IMR-90 (cell line): ENCODE results near the gene KRT39. TPM values are rescaled to one million over a fixed set of nuclear protein-coding genes. Genes with fewer than 3 reads are reported as not detected.

ENCODE experiments used
- ATAC-seq: fragments of 200-7000 bp; cut with Tn5 transposase; 2 replicates; pipeline ENCODE4 v1.9.1; 2020; ENCODE audit warnings: low read depth, mild to moderate bottlenecking, moderate library complexity
- BruUV-seq: library from RNA; stranded (reverse); fragments of 400-500 nt; replicated peaks from 2 replicates; lab custom pipeline; 2021; lab: Mats Ljungman, UMichigan
- CTCF ChIA-PET: fragments of 300-600 bp; formaldehyde crosslinking; extraction: SDS; loops from one replicate; lab custom pipeline; 2021; ENCODE audit warnings: antibody characterized with exemption; lab: Yijun Ruan, JAX
- POLR2A ChIA-PET: fragments of 300-600 bp; sonication (Branson Sonifier 250); formaldehyde crosslinking; loops from one replicate; lab custom pipeline; 2022; ENCODE audit warnings: antibody characterized with exemption; ENCODE audit not compliant: unreplicated experiment; lab: Charles Lee
- DNase-seq: peaks from one replicate; pipeline ENCODE4 v3.0.0; 2013
- H2AFZ ChIP-seq: replicated peaks from 2 replicates; pipeline ENCODE3; 2013; ENCODE audit warnings: low read length, mild to moderate bottlenecking; ENCODE audit not compliant: poor library complexity
- H2AK5ac ChIP-seq: 2 replicates; pipeline ENCODE4 v1.6.1; 2013; ENCODE audit warnings: low read depth, low read length, inconsistent platforms
- H2AK9ac ChIP-seq: replicated peaks from 2 replicates; pipeline ENCODE3; 2013; ENCODE audit warnings: mild to moderate bottlenecking, low read depth, low read length, moderate library complexity; ENCODE audit not compliant: poor library complexity
- H2BK120ac ChIP-seq: 2 replicates; pipeline ENCODE4 v1.6.1; 2013; ENCODE audit warnings: low read depth, low read length, inconsistent platforms
- H2BK15ac ChIP-seq: 3 replicates; pipeline ENCODE4 v1.6.1; 2013; ENCODE audit warnings: low read depth, low read length, inconsistent platforms
- H2BK20ac ChIP-seq: 2 replicates; pipeline ENCODE4 v1.6.1; 2013; ENCODE audit warnings: low read depth, mild to moderate bottlenecking, inconsistent platforms, low read length, moderate library complexity
- H2BK5ac ChIP-seq: 2 replicates; pipeline ENCODE4 v1.6.1; 2013; ENCODE audit warnings: mild to moderate bottlenecking, low read depth, low read length, inconsistent platforms; ENCODE audit not compliant: poor library complexity, severe bottlenecking
- H3K14ac ChIP-seq: replicated peaks from 2 replicates; pipeline ENCODE4 v1.6.1; 2013; ENCODE audit warnings: low read depth, low read length, inconsistent platforms
- H3K18ac ChIP-seq: 2 replicates; pipeline ENCODE4 v1.6.1; 2013; ENCODE audit warnings: low read depth, low read length, control low read depth
- H3K23ac ChIP-seq: 2 replicates; pipeline ENCODE4 v1.6.1; 2013; ENCODE audit warnings: low read depth, low read length, inconsistent platforms
- H3K27ac ChIP-seq: 2 replicates; pipeline ENCODE4 v1.5.1; 2013; ENCODE audit warnings: mild to moderate bottlenecking, control low read depth, low read length; ENCODE audit not compliant: insufficient read depth
- H3K27me3 ChIP-seq: 2 replicates; pipeline ENCODE4 v1.6.1; 2013; ENCODE audit warnings: low read length; ENCODE audit not compliant: control insufficient read depth, insufficient read depth
- H3K36me3 ChIP-seq: 2 replicates; pipeline ENCODE4 v1.6.1; 2013; ENCODE audit warnings: low read length, mixed read lengths; ENCODE audit not compliant: control insufficient read depth, insufficient read depth
- H3K4ac ChIP-seq: 2 replicates; pipeline ENCODE4 v1.6.1; 2013; ENCODE audit warnings: low read depth, low read length, inconsistent platforms
- H3K4me1 ChIP-seq: 2 replicates; pipeline ENCODE4 v1.6.1; 2013; ENCODE audit warnings: low read length, mixed read lengths; ENCODE audit not compliant: control insufficient read depth, insufficient read depth
- H3K4me2 ChIP-seq: 2 replicates; pipeline ENCODE4 v1.6.1; 2013; ENCODE audit warnings: low read depth, mild to moderate bottlenecking, control low read depth, low read length, moderate library complexity
- H3K4me3 ChIP-seq: 2 replicates; pipeline ENCODE4 v1.5.1; 2013; ENCODE audit warnings: low read depth, mild to moderate bottlenecking, control low read depth, low read length, moderate library complexity; ENCODE audit not compliant: insufficient read depth
- H3K56ac ChIP-seq: 2 replicates; pipeline ENCODE4 v1.6.1; 2013; ENCODE audit warnings: low read length, inconsistent platforms; ENCODE audit not compliant: insufficient read depth; ENCODE audit errors: extremely low read depth
- H3K79me1 ChIP-seq, 2 experiments: 2 replicates each; pipeline ENCODE4 v1.6.1; 2013; ENCODE audit warnings: low read length in 2 of 2, inconsistent platforms in 1 of 2, low read depth in 1 of 2
- H3K9ac ChIP-seq: 2 replicates; pipeline ENCODE4 v1.6.1; 2013; ENCODE audit warnings: low read depth, low read length, control low read depth
- H3K9me1 ChIP-seq: 2 replicates; pipeline ENCODE4 v1.6.1; 2013; ENCODE audit warnings: low read length, inconsistent platforms; ENCODE audit not compliant: insufficient read depth
- H3K9me3 ChIP-seq: 2 replicates; pipeline ENCODE4 v1.6.1; 2013; ENCODE audit warnings: low read length; ENCODE audit not compliant: control insufficient read depth, insufficient read depth
- H4K20me1 ChIP-seq: 2 replicates; pipeline ENCODE4 v1.6.1; 2013; ENCODE audit warnings: low read length, inconsistent platforms; ENCODE audit not compliant: insufficient read depth
- H4K5ac ChIP-seq: 2 replicates; pipeline ENCODE4 v1.6.1; 2013; ENCODE audit warnings: mild to moderate bottlenecking, low read depth, low read length, control low read depth
- H4K8ac ChIP-seq, 2 experiments: 2 replicates each; pipeline ENCODE4 v1.6.1; 2013; ENCODE audit warnings: low read depth in 2 of 2, low read length in 2 of 2, control low read depth in 1 of 2, inconsistent platforms in 1 of 2
- H4K91ac ChIP-seq: 2 replicates; pipeline ENCODE4 v1.6.1; 2013; ENCODE audit warnings: low read depth, low read length, inconsistent platforms; ENCODE audit not compliant: insufficient read depth
- BHLHE40 ChIP-seq: fragments of 150-350 bp; IDR thresholded peaks from 2 replicates; pipeline ENCODE4 v1.6.1; 2016; ENCODE audit warnings: mild to moderate bottlenecking, low read depth, low read length
- CEBPB ChIP-seq: IDR thresholded peaks from 2 replicates; pipeline ENCODE4 v1.6.1; 2012; ENCODE audit warnings: low read depth, low read length, improper control_type of control experiment
- CHD1 ChIP-seq: IDR thresholded peaks from 2 replicates; pipeline ENCODE4 v1.6.1; 2012; ENCODE audit warnings: low read depth, low read length, improper control_type of control experiment
- FOS ChIP-seq: fragments of 150-350 bp; IDR thresholded peaks from 2 replicates; pipeline ENCODE4 v1.6.1; 2016; ENCODE audit warnings: low read depth, low read length
- MAZ ChIP-seq: IDR thresholded peaks from 2 replicates; pipeline ENCODE4 v1.6.1; 2012; ENCODE audit warnings: low read depth, mild to moderate bottlenecking, low read length, improper control_type of control experiment, moderate library complexity, borderline replicate concordance
- MXI1 ChIP-seq: IDR thresholded peaks from 2 replicates; pipeline ENCODE4 v1.6.1; 2012; ENCODE audit warnings: low read depth, mild to moderate bottlenecking, low read length, moderate library complexity, borderline replicate concordance
- NFE2L2 ChIP-seq: fragments of 150-350 bp; IDR thresholded peaks from 2 replicates; pipeline ENCODE4 v1.6.1; 2016; ENCODE audit warnings: low read depth, mild to moderate bottlenecking, low read length
- POLR2A ChIP-seq: IDR thresholded peaks from 2 replicates; pipeline ENCODE4 v1.6.1; 2012; ENCODE audit warnings: mild to moderate bottlenecking, low read depth, low read length
- RAD21 ChIP-seq: IDR thresholded peaks from 2 replicates; pipeline ENCODE4 v1.6.1; 2012; ENCODE audit warnings: low read length, improper control_type of control experiment
- RCOR1 ChIP-seq: IDR thresholded peaks from 2 replicates; pipeline ENCODE4 v1.6.1; 2012; ENCODE audit warnings: mild to moderate bottlenecking, low read length, improper control_type of control experiment; ENCODE audit not compliant: insufficient replicate concordance
- RFX5 ChIP-seq: IDR thresholded peaks from 2 replicates; pipeline ENCODE4 v1.8.0; 2012; ENCODE audit warnings: low read depth, mild to moderate bottlenecking, low read length, moderate library complexity
- SMC3 ChIP-seq: fragments of 150-350 bp; IDR thresholded peaks from 2 replicates; pipeline ENCODE4 v1.6.1; 2016; ENCODE audit warnings: low read depth, mild to moderate bottlenecking, antibody characterized with exemption, low read length, moderate library complexity
- USF2 ChIP-seq: fragments of 150-350 bp; IDR thresholded peaks from 2 replicates; pipeline ENCODE4 v1.6.1; 2017; ENCODE audit warnings: mild to moderate bottlenecking, antibody characterized with exemption, low read length, low read depth
- WGBS, 2 experiments: methylation state at CpG; one replicate each; pipeline versions ENCODE4 v1.1.5 to v1.1.7; 2013; ENCODE audit warnings: missing lambda C conversion rate in 2 of 2; ENCODE audit not compliant: insufficient read length in 1 of 2; ENCODE audit errors: extremely low coverage in 2 of 2; 5-methylcytosine and 5-hydroxymethylcytosine counted together
- dilution Hi-C: fragments of 300-500 bp; cut with HindIII; formaldehyde crosslinking; loops from one replicate; pipeline ENCODE4 v1.14.3; 2018; ENCODE audit warnings: low sequenced_read_pairs; ENCODE audit not compliant: unreplicated experiment
- in situ Hi-C: fragments of 300-500 bp; cut with MboI; formaldehyde crosslinking; loops from 3 replicates; pipeline ENCODE4 v1.14.3; 2019; ENCODE audit warnings: low sequenced_read_pairs, inconsistent platforms, mixed read lengths
- intact Hi-C: fragments of 100-400 bp; cut with micrococcal nuclease; formaldehyde crosslinking; loops from 2 replicates; pipeline ENCODE4 v1.10.0; 2022
- polyA plus RNA-seq, 3 experiments: library from polyadenylated mRNA; depleted of rRNA; stranded (reverse); fragments of >200 nt; gene quantifications; 2 replicates each; pipeline ENCODE4 v1.2.3, GENCODE V29; 2012; ENCODE audit warnings: low replicate concordance in 1 of 3
- total RNA-seq: library from RNA; depleted of rRNA; stranded (reverse); fragments of >200 nt; gene quantifications from 2 replicates; pipeline ENCODE4 v1.2.3, GENCODE V29; 2012
- TF ChIP-seq, protein P1 (sequence below): conservative IDR thresholded peaks from 2 replicates; pipeline ENCODE4 v1.5.1; 2012; ENCODE audit warnings: mild to moderate bottlenecking, low read depth, low read length, improper control_type of control experiment

KRT39 gene
- total and polyA plus RNA-seq, 2 of the 4 experiments (the other 2 are of a cell fraction): 0.15 TPM; not detected in 1

- H3K79me1 ChIP-seq: no peaks in the 10 kb centered on the region
- H2BK5ac ChIP-seq: no peak overlapping the region
- H3K14ac ChIP-seq: no peak overlapping the region
- H2AFZ ChIP-seq: no peak overlapping the region
- H3K9me3 ChIP-seq: no peaks in the 10 kb centered on the region
- no peaks in the 10 kb centered on the region for H4K20me1 ChIP-seq
- no peaks in the 10 kb centered on the region for H3K27me3 ChIP-seq
- peaks cover 2% of the 10 kb centered on the region; the same call in 1 of the 2 replicates for H3K4me1 ChIP-seq
- WGBS, 2 experiments: no CpG with 5 or more reads among the region's 6 CpGs
- no peak overlapping the region for H3K18ac ChIP-seq
- H2BK15ac ChIP-seq: no peak overlapping the region
- intact Hi-C loops (no loop called here), dilution Hi-C loops (no loop called here), in situ Hi-C loops (no loop called here)
- H3K56ac ChIP-seq: no peak overlapping the region
- CTCF ChIA-PET: no interaction called here
- H2AK9ac ChIP-seq: no peak overlapping the region
- H3K23ac ChIP-seq: no peak overlapping the region
- ATAC-seq: no peak
- no peak overlapping the region for H3K4me2 ChIP-seq
- H3K9me1 ChIP-seq: no peaks in the 10 kb centered on the region
- no peak overlapping the region for H2AK5ac ChIP-seq
- H3K9ac ChIP-seq: no peak overlapping the region
- H2BK20ac ChIP-seq: no peak overlapping the region
- H3K27ac ChIP-seq: no peak overlapping the region
- H2BK120ac ChIP-seq: no peak overlapping the region
- no peaks in the 10 kb centered on the region for H3K36me3 ChIP-seq
- no peak for TF ChIP-seq MXI1
- TF ChIP-seq BHLHE40: no peak
- no peak for TF ChIP-seq MAZ
- no peak for TF ChIP-seq CHD1
- TF ChIP-seq CEBPB: no peak
- no peak for TF ChIP-seq RCOR1
- TF ChIP-seq RFX5: no peak
- TF ChIP-seq USF2: no peak
- TF ChIP-seq FOS: no peak
- TF ChIP-seq RAD21: no peak
- TF ChIP-seq, protein P1, sequence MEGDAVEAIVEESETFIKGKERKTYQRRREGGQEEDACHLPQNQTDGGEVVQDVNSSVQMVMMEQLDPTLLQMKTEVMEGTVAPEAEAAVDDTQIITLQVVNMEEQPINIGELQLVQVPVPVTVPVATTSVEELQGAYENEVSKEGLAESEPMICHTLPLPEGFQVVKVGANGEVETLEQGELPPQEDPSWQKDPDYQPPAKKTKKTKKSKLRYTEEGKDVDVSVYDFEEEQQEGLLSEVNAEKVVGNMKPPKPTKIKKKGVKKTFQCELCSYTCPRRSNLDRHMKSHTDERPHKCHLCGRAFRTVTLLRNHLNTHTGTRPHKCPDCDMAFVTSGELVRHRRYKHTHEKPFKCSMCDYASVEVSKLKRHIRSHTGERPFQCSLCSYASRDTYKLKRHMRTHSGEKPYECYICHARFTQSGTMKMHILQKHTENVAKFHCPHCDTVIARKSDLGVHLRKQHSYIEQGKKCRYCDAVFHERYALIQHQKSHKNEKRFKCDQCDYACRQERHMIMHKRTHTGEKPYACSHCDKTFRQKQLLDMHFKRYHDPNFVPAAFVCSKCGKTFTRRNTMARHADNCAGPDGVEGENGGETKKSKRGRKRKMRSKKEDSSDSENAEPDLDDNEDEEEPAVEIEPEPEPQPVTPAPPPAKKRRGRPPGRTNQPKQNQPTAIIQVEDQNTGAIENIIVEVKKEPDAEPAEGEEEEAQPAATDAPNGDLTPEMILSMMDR: no peak
- TF ChIP-seq POLR2A: no peak
- no peak for TF ChIP-seq NFE2L2
- TF ChIP-seq SMC3: no peak
- no TSS peak for BruUV-seq
- no peak overlapping the region for H4K8ac ChIP-seq
- POLR2A ChIA-PET: no interaction called here
- H4K5ac ChIP-seq: no peak overlapping the region
- no peak for DNase-seq
- H4K91ac ChIP-seq: no peak overlapping the region
- H3K4me3 ChIP-seq: no peak overlapping the region
- no peak overlapping the region for H3K4ac ChIP-seq
Observed at GRCh38 chr17:40940266-40940665, 26.5 kb downstream of the KRT39 start.
